ENCODE results near the gene TUSC1.
"Not testable (repeated sequence)": the region's sequence is repeated elsewhere in the genome, so short reads cannot be mapped to it uniquely, and the experiment has no call there.

The TUSC1 gene

DNA sequence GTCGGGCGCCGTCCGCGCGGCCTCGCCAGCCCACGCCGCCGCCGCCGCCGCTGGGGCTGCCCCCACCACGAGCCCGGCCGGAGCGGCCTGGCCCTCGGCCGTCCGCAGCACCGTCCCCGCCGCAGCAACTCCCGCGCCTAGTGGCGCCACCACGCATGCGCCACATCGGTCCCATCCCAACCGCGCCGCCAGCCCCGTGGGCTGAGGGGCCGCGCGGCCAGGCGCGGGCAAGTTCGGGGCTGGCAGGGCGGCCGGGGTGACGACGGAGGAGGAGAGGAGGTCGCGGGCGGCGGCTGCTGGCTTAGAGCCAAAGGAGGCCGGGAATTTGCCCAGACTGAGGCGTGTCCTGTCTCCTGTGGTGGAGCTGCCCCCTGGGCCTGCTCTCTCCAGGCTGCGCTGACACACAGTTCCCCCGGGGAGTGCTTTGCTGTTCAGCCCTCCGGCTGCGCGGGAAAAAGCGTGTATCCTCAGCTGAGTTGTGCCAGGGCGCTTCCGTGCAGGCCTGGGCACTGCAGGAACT is at the start of gene TUSC1:
TUSC1 (minus strand) TSS at position 298 of the 520 bp plus-strand sequence; CDS start at position 166, 132 bp downstream.
- DNase-seq, result no peak

DNA sequence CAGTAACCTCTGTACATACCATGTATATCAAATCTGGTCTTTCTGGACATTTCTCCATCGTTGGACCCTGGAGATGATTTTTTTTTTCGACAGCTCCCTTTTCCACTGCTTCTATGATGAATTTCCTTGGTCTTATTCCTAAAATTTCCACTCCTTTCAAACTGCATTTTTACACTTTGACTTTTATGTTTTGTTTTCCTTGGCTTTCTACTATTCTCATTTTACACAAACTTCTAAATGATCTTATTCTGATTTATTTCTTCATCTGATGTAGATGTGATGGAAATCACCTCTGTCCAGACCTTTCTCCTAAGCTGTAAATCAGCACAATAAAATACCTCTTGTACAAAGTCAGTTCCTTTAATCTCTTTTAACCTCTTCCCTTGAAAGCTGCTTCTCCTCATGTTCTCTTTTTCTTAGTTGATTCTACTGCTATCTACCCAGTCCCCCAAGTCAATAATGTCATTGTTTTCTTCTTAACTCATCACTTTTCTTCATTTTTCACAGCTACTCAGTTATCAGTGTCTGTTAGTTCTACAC is 48.7 kb upstream of the TUSC1 start:
- DNase-seq, result no peak

DNA sequence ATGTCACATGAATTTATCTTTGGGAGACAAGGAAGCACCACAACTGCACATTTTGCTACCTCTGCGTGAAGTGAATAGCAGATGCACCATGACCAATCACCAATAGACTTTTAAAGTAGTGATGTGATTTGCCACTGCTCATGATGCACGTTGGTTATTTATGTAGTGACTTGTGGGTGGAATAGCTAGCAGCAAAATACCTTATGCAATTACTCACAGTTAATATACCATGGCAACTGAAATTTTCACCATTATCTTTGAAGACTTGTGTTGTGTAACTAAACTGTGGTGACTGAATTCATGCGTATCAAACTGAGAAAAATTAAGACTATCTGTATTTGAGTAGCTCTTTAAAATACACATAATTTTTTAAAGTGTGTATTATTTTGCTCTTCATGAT is 46.2 kb upstream of the TUSC1 start:
- DNase-seq, result no peak

DNA sequence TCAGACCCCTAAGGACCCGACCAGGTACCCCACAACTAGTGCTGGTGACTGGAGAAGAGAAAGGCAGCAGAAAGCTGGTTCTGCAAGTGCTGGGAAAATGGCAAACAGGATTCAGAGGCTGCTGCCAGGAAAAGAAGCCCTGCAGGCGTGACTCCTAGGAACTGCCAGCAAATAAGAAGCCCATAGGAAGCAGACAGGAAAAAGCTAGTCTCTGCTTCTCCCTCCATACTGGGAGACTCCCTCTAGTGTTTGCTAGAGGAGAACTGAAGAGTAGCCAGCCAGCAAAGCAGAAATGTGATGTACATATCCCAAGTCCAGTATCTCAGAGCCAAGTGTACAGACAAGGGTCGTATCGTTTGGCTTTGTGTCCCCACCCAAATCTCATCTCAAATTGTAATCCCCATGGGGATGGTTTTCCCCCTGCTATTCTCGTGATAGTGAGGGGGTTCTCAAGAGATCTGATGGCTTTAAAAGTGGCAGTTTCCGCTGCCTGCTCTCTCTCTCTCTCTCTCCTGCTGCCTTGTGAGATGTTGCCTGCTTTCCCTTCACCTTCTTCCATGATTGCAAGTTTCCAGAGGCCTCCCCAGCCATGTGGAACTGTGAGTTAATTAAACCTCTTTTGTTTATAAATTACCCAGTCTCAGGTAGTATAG is 38.1 kb upstream of the TUSC1 start:
- no peak for DNase-seq

DNA sequence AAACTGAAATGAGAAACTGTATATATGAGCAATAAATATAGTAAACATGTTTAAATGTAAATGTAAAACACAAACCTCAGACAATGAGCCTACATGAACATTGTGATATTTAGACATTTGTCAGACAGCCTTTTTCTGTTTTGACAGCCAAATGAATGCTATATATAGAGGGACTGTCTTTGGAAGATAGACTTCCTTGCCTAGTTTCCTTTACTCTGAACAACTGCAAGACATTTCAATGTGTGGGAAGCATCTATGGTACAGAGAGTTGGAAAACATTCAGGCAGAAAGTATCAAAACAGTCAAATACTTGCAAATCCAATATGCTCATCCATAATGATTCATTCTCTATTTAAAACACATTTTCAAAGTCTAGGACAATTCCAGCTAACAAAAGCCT is 31.7 kb upstream of the TUSC1 start:
- no peak for DNase-seq

DNA sequence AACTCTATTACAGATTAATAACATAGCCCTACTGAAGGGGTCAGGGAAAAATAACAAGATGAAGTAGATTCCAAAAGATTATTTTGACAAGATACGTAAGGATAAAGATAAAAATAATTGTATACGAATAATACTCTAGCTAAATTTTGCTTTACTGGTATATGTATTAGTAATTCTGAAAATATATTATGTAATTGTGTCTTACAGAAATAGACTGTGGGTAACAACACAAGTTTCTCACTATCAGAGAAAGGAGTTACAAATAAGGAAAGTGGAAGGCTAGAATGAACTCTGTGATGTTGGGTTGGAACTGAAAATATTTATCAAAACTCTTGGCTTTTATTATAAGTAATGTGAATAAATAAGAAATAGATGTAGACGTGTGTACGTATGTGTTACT is 26.6 kb upstream of the TUSC1 start:
- no peak for DNase-seq

DNA sequence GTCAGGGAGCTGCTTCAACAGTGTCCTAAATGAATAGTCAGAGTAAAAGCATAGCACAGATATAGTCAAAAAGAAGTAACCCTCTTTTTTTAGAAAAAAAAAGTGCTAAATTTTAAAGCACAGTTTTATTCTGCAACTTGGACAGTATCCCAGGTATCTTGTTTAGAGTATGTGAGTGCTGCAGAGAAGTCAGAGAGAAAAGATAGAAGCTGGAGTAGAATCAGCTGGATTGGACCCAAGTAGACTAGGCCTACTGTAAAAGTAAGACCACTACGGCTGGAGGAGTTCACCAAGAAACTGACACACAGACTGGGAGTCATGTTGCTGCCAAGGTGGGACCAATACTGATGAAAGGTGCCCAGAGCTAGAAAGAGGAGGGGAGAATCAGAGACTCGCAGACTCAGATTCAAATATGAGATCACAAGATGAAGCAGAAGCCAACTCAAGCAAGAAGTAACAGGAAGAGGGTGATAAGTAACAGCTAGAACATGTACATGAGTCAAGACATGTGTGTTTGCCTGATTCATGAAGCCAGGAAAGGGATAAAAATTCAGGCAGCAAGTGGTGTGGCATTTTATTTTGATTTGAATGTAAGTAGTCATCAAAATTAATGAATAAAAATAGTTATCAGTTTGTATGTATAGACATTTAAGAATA is 25.6 kb upstream of the TUSC1 start:
- DNase-seq, result no peak

DNA sequence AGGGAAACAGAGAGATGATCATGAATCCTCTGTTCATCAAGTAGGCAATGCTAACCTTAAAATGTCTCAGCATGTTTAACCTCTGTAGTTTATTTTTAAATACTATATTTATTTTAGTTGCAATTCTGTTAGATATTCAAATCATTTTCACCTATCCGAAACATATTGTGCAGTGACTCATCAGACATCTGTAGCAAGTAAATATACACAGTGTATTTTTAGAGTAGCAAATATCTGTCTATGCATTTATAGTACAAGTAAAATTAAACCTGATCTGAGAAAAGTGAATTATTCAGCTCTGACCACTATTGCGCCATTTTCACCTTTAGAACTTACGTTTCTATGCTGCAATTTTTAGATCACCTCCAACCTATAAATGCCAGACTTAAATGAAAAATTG is 24.3 kb upstream of the TUSC1 start:
- DNase-seq, result no peak

DNA sequence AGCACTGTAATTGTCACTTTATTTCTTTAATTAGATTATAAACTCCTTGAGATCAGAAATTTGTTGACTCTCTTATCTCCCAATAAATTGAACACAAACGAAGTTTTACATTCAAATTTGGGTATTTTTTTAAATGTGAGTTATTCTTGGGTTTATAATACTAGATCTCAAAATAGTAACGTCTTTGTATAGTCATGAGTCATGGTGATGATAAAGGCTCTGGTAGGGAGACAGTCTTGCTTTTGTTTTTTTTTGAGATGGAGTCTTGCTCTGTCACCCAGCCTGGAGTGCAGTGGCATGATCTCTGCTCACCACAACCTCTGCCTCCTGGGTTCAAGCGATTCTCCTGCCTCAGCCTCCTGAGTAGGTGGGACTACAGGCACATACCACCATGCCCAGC is 22.7 kb upstream of the TUSC1 start:
- DNase-seq, result not testable (repeated sequence)

DNA sequence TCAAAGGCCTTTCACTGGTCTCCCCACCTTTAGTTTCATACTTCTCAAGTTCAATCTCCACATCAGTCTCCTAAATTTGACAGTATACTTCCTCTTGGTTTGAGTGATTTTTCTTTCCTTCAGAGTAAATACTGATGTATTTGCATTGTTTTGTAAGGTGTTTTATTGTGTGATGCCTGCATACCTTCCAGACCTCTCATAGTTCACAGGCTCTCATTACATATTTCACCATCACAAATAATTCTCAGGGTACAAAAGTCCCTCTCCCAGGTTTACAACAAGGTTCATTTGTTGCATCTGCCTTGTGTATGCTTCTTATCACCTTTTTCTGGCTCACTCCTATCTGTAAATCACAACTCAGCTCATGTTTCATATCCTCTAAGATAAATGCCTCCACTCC is 22.2 kb upstream of the TUSC1 start:
- DNase-seq, result no peak

DNA sequence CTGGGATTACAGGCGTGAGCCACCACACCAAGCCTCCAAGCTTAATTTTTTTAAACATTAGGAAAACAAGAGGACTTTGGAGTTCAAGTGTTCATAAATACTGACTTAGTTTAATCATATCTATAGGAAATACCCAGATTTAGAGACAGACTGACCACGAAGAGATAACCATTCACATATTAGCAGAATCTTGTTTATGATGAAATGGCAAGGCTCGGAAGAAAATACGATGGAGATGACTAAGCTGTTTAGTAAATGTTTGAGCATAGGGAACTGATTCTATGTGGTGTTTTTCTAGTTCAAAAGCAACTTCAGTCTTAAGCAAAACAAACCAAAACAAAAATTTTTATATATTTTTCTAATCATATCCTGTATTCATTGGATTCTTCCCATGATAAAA is 13.5 kb upstream of the TUSC1 start:
- no peak for DNase-seq

DNA sequence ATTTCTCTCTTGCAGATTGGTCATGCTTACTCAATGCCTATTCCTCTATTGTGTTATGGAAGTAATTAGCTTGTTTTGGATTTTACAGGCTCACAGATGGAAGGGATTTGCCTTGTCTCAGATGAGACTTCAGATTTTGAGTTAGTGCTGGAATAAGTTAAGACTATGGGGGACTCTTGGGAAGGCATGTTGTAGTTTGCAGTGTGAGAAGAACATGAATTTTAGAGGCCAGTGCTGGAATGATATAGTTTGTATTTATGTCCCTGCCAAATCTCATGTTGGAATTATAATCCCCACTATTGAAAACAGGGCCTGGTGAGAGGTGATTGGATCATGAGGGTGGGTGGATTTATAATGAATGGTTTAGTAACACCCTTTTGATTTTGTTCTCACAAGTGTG is 6.1 kb upstream of the TUSC1 start:
- no peak for DNase-seq

DNA sequence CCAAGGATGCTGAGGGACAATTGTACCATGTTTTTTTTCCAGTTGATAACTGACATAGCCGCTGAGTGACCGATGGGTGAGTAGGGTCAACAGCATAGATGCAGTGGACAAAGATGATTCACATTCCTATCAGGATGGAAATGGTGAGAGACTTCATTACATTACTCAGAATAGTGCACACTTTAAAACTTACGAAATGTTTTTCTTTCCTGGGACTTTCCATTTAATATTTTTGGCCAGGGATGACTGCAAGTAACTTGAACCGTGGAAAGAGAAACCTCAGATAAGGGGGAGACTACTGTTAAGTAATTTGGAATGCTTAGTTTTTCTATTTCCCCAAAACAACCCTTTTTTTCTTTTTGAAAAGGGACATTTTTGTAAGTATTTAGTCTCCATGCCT is 3.0 kb upstream of the TUSC1 start:
- DNase-seq, result no peak

DNA sequence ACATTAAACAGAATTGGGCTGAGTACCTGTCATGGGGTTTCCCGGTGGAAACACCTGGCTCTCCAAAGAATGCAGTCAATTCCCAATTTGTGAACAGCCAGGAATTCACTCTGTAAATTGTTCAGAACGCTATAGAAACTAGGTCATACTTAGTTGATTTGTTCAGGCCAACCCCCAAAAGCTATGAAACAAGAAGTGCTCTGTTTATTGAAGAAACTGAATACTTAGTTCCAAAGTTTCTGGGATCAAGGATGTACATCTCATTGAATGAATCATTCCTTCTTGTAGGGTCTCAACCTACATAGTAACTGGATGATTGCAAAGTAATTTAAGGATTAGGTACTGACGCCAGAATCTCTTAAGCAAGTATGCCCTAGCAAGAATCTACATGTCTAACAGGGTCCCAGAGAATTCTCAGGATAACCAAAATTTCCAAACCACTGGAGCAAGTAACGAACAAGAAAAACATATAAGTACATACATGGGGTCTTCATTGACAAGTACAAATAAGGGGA is 659 bp upstream of the TUSC1 start:
- DNase-seq, result no peak

DNA sequence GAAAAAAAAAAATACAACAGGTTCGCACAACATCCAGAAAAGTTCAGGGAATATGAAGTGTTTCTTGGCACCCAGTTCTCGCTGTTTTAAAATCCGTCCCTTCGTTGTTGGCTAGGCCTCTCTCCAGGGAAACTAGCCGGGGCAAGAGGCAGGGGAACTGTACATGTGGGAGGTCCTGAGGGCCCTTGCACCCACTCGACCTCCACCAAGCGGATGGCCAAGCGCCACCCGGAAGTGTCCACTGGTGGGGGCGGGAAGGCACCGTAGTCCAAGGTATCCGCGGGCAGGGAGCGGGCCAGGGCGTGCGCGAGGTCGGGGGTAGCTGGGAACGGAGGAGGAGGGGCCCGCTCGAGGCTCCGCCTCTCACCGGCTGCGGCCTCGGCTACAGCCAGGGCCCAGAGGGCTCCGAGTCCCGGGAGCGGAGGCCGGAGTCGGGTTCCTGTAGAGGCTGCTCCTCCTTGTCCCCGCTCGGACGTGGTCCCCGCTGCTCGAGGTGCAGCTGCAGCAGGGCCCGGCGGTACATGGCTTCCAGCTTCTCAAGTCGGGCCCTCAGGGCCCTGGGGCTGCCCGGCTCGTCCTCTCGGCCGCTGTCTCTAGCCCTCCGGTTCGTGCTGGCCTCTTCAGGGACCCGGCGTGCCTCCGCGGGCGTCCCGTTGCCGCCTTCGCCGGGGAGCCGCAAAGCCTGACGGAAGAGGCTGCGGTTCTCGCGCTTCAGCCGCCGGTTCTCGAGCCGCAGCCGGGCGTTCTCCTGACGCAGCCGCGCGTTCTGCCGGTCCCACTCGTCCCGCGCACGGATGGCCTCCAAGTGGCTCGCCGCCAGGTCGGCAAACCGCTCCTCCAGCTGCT is 720 bp downstream of the TUSC1 start:
- DNase-seq, result no peak

DNA sequence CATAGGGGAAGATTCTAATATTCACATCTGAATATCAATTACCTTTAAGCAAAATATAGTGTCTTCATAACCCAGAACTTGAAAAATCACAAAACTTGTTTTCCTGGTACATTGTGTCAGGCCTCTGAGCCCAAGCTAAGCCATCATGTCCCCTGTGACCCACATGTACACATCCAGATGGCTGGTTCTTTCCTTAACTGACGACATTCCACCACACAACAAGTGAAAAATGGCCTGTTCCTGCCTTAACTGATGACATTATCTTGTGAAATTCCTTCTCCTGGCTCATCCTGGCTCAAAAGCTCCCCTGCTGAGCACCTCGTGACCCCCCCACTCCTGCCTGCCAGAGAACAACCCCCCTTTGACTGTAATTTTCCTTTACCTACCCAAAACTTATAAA is 2.4 kb downstream of the TUSC1 start:
- not testable (repeated sequence) for DNase-seq

DNA sequence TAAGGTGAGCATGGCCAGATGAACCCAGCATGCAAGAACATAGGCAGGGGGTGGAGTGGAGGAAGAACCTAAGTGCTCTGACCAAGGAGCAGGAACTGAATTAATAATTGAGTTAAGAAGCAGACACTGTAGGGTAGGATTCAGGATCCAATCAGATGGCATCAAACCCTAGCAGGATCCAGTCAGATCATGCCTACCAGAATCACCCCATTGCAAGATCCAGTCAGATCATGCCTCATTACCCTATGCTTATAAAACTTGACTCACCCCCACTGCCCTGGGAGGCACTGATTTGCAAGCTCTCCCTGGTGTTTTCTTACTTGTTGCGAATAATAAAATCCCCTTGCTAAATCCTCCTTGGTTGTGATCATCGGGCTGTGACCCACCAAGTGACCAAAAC is 19.7 kb downstream of the TUSC1 start:
- no peak for DNase-seq

DNA sequence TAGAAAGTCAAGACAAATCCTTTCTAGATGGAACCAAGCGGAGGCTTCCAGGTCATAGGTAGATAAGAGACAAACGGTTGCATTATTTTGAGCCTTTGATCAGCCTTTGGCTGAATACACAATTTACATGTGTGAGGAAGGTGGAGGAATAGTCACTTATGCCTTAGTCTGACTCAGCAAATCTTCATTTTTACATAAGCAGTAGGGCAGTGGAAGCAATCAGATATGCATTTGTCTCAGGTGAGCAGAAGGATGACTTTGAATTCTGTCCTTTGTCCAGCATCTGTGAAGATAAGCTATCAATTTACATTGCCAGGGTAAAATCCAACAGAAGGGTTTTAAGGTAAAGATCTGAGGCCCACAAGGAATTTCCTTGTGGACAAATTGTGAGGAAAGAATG is 23.8 kb downstream of the TUSC1 start:
- DNase-seq, result no peak

DNA sequence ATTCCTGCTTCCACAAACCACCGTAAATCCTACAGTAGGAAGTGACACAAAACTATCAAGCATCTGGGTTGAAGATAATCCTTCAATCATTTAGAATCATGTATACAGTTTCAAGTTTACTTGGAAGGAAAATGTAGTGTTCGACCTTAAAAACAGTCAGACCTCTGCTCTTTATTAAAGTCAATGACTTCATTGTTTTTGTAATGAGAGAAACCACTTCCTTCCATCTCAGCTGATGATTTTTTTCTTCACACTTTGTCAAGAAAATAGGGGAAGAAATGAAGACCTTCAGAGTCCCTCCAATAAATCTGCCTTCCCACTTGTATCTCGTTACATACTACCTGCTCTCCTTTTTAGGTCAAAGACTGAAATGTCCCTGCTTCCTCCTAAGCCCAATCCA is 30.1 kb downstream of the TUSC1 start:
- no peak for DNase-seq

DNA sequence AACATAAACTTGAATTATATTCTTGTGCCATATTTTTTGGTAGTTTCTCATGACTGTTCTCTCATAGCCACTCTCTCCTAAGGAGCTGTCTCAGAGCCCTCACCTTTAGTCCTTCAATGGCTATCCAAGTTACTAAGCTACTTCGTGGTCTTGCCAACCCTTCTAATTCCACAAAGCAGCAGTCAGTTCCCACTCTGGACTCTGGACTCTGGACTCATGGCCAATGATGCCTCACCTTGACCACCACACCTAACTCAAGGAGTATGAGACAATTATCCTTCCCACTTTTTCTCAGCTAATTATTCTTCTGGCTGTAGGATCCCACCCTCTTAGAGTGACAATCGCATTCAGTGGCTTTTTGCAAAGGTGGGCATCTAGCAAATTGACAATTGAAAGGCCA is 42.2 kb downstream of the TUSC1 start:
- DNase-seq, result no peak

DNA sequence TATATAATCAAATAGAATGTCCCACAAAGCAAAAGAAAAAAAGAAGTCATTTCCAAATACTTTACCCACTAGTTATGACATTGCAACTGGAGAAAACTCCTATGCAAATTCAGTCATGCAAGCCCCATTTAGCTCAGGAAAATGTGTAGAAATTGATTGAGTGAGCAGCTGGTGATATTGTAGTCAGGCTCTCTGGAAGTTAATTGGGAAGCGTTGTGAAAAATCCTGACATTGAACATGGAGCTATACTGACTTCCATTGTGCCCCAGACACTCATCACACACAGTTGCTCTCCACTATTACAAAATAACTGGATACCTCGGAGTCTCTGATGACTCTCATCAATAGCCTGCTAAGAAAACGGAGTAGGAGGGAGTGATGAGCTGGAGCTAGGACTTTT is 49.0 kb downstream of the TUSC1 start:
- DNase-seq, result no peak
